Stimulated activated CD8-positive, alpha-beta memory T cell treated with anti-CD3 and anti-CD28 coated beads, Interleukin-2, amount 100 ng/mL, for 1 hour (primary cell): ENCODE measurements around the gene ACADM.
"Not testable (repeated sequence)": the region's sequence is repeated elsewhere in the genome, so short reads cannot be mapped to it uniquely, and the experiment has no call there.

Experiments used
- DNase-seq, 2 donors: peaks; one replicate each; pipeline ENCODE4 v3.0.0-alpha.2; 2020; ENCODE audit warnings: low read depth in 2 of 2

Gene ACADM

GRCh38 chr1:75736016-75736415 is 11.5 kb downstream of the ACADM start:
- DNase-seq, result no peak

GRCh38 chr1:75742047-75742625 is 17.6 kb downstream of the ACADM start:
- no peak for DNase-seq

- DNase-seq, result no peak
Observed at GRCh38 chr1:75745276-75745675, 20.8 kb downstream of the ACADM start.

GRCh38 chr1:75757210-75757609 is 32.7 kb downstream of the ACADM start:
- not testable (repeated sequence) for DNase-seq

GRCh38 chr1:75758543-75758942 is 34.0 kb downstream of the ACADM start:
- not testable (repeated sequence) for DNase-seq

GRCh38 chr1:75764057-75764655 is 39.6 kb downstream of the ACADM start:
- DNase-seq, result no peak

GRCh38 chr1:75765697-75766355 is 41.3 kb downstream of the ACADM start:
- DNase-seq, result no peak

GRCh38 chr1:75768016-75768415 is 43.5 kb downstream of the ACADM start:
- DNase-seq, result no peak

GRCh38 chr1:75770761-75771160 is 46.3 kb downstream of the ACADM start:
- DNase-seq, result no peak

- no peak for DNase-seq
Observed at GRCh38 chr1:75771978-75772377, 47.5 kb downstream of the ACADM start.

GRCh38 chr1:75777812-75778211 is 53.3 kb downstream of the ACADM start:
- not testable (repeated sequence) for DNase-seq

GRCh38 chr1:75778694-75779093 is 54.2 kb downstream of the ACADM start:
- DNase-seq, result not testable (repeated sequence)

GRCh38 chr1:75780183-75780582 is 55.7 kb downstream of the ACADM start:
- DNase-seq, result not testable (repeated sequence)

- DNase-seq, result not testable (repeated sequence)
Observed at GRCh38 chr1:75783920-75784319, 59.4 kb downstream of the ACADM start.

GRCh38 chr1:75785320-75785982 is 60.9 kb downstream of the ACADM start:
- DNase-seq, result no peak

- peak; percentile 85 to 87 for DNase-seq
Observed at GRCh38 chr1:75785983-75786853, 61.7 kb downstream of the ACADM start, which contains the start of gene RABGGTB. Gene RABGGTB, plus strand, starts transcription at chr1:75786256. Its CDS starts 16 bp downstream, at chr1:75786272.

GRCh38 chr1:75786901-75787493 is 62.5 kb downstream of the ACADM start:
- DNase-seq, result no peak

- no peak for DNase-seq
Observed at GRCh38 chr1:75787524-75787923, 63.0 kb downstream of the ACADM start.

- DNase-seq, result no peak
Observed at GRCh38 chr1:75789988-75790387, 65.5 kb downstream of the ACADM start.

- DNase-seq, result no peak
Observed at GRCh38 chr1:75791022-75791421, 66.5 kb downstream of the ACADM start.

- no peak for DNase-seq
Observed at GRCh38 chr1:75792091-75792490, 67.6 kb downstream of the ACADM start.
